ENCODE results near the gene LGALS7. TPM values are rescaled to one million over a fixed set of nuclear protein-coding genes. Genes with fewer than 3 reads are reported as not detected.

Gene LGALS7
- total RNA-seq, 1 donor: not detected

GRCh38 chr19:38728752-38729541 lies 44.4 kb downstream of the LGALS7 start:
- peak; percentile 86 for DNase-seq (ENCODE audit: insufficient read length, low spot score, missing footprints)
- Histone ChIP-seq H3K4me2 (ENCODE audit: insufficient read depth, low read length) (no peak overlapping the region), H3K9me3 (ENCODE audit: low read depth, low read length) (no peaks in the 10 kb centered on the region), H3K36me3 (ENCODE audit: insufficient read depth, low read length) (peaks cover 81% of the 10 kb centered on the region), H3K4me1 (ENCODE audit: insufficient read depth, low read length) (no peaks in the 10 kb centered on the region), H2AFZ (ENCODE audit: low read length) (no peak overlapping the region), H3K27me3 (ENCODE audit: insufficient read depth, low read length) (no peaks in the 10 kb centered on the region), H3K4me3 (ENCODE audit: insufficient read depth, low read length) (no peak overlapping the region), H3K27ac (ENCODE audit: low read depth, low read length) (no peak overlapping the region), H4K20me1 (ENCODE audit: insufficient read depth, low read length) (peaks cover 11% of the 10 kb centered on the region), H3K79me2 (ENCODE audit: insufficient read depth, low read length) (peaks cover 10% of the 10 kb centered on the region)
- no peak for TF ChIP-seq CTCF (IDR thresholded peaks at IDR 0.05; ENCODE audit: extremely low read depth, low read depth, low read length)

GRCh38 chr19:38727868-38728660 lies 45.3 kb downstream of the LGALS7 start:
- H3K9me3 ChIP-seq (ENCODE audit: low read depth, low read length): no peaks in the 10 kb centered on the region
- H3K36me3 ChIP-seq (ENCODE audit: insufficient read depth, low read length): peaks cover 90% of the 10 kb centered on the region
- H3K4me3 ChIP-seq (ENCODE audit: insufficient read depth, low read length): no peak overlapping the region
- H3K4me1 ChIP-seq (ENCODE audit: insufficient read depth, low read length): no peaks in the 10 kb centered on the region
- no peak overlapping the region for H3K4me2 ChIP-seq (ENCODE audit: insufficient read depth, low read length)
- no peak overlapping the region for H2AFZ ChIP-seq (ENCODE audit: low read length)
- peaks cover 13% of the 10 kb centered on the region for H4K20me1 ChIP-seq (ENCODE audit: insufficient read depth, low read length)
- TF ChIP-seq CTCF (IDR thresholded peaks at IDR 0.05; ENCODE audit: extremely low read depth, low read depth, low read length): no peak
- no peaks in the 10 kb centered on the region for H3K27me3 ChIP-seq (ENCODE audit: insufficient read depth, low read length)
- peaks cover 13% of the 10 kb centered on the region for H3K79me2 ChIP-seq (ENCODE audit: insufficient read depth, low read length)
- H3K27ac ChIP-seq (ENCODE audit: low read depth, low read length): no peak overlapping the region
- DNase-seq (ENCODE audit: insufficient read length, low spot score, missing footprints): peak; percentile 88

GRCh38 chr19:38727306-38727867 lies 45.9 kb downstream of the LGALS7 start:
- H3K27ac ChIP-seq (ENCODE audit: low read depth, low read length): no peak overlapping the region
- no peak overlapping the region for H2AFZ ChIP-seq (ENCODE audit: low read length)
- peaks cover 14% of the 10 kb centered on the region for H4K20me1 ChIP-seq (ENCODE audit: insufficient read depth, low read length)
- no peak for TF ChIP-seq CTCF (IDR thresholded peaks at IDR 0.05; ENCODE audit: extremely low read depth, low read depth, low read length)
- H3K4me3 ChIP-seq (ENCODE audit: insufficient read depth, low read length): no peak overlapping the region
- no peaks in the 10 kb centered on the region for H3K27me3 ChIP-seq (ENCODE audit: insufficient read depth, low read length)
- peaks cover 20% of the 10 kb centered on the region for H3K79me2 ChIP-seq (ENCODE audit: insufficient read depth, low read length)
- DNase-seq (ENCODE audit: insufficient read length, low spot score, missing footprints): peak; percentile 35
- H3K36me3 ChIP-seq (ENCODE audit: insufficient read depth, low read length): peaks cover 92% of the 10 kb centered on the region
- H3K9me3 ChIP-seq (ENCODE audit: low read depth, low read length): no peaks in the 10 kb centered on the region
- no peaks in the 10 kb centered on the region for H3K4me1 ChIP-seq (ENCODE audit: insufficient read depth, low read length)
- H3K4me2 ChIP-seq (ENCODE audit: insufficient read depth, low read length): no peak overlapping the region
